Thyroid gland (tissue), 4 donors: Measurements from ENCODE around the gene CTSH. TPM values are rescaled to one million over a fixed set of nuclear protein-coding genes. Genes with fewer than 3 reads are reported as not detected.

Experiments
- small RNA-seq: library from RNA; depleted of rRNA; stranded (forward); fragments of <200 nt; gene quantifications from one replicate; pipeline ENCODE3, GENCODE V24; 2016
- total RNA-seq, 4 donors: library from RNA; depleted of rRNA; stranded (reverse); fragments of >200 nt; gene quantifications; one replicate each; pipeline ENCODE4 v1.2.3, GENCODE V29; 2016

The CTSH gene
- total RNA-seq, 4 donors from 2014 or later: 91.1 to 123 (median 110) TPM

Small RNAs within 50 kb of the gene (small RNA-seq; reads per million reads assigned to genes)
- not detected for gene RNU6-415P

Other genes starting within 250 kb of the CTSH start
- gene ADAMTS7, start 133.6 kb downstream of the CTSH start, total RNA-seq: 1 to 10 TPM in 3 of 4 donors, under 1 TPM in 1; 0.68 to 2.5 (median 1.8) TPM
- gene MORF4L1, start 72.2 kb downstream of the CTSH start, total RNA-seq: 100 to 1,000 TPM; 264 to 326 (median 298) TPM
- gene RASGRF1, start 145.7 kb upstream of the CTSH start, total RNA-seq: under 1 TPM in 1 of 4 donors, not detected in 3; 0.40 TPM